Cortex of kidney (tissue), 1 donor: ENCODE results near the gene ITGB8.

ENCODE experiments used
- DNase-seq: peaks from one replicate; lab custom pipeline; 2025; lab: John Stamatoyannopoulos, UW

ITGB8 gene

GRCh38 chr7:20417675-20418382 lies 87.1 kb downstream of the ITGB8 start:
- DNase-seq = no peak

- DNase-seq = no peak
Measured at GRCh38 chr7:20424500-20424899, 93.8 kb downstream of the ITGB8 start.

GRCh38 chr7:20430664-20431063 lies 100.0 kb downstream of the ITGB8 start:
- DNase-seq = no peak

GRCh38 chr7:20431146-20431545 lies 100.4 kb downstream of the ITGB8 start:
- DNase-seq = no peak

- no peak for DNase-seq
Measured at GRCh38 chr7:20432071-20432470, 101.4 kb downstream of the ITGB8 start.

- no peak for DNase-seq
Measured at GRCh38 chr7:20435305-20435704, 104.6 kb downstream of the ITGB8 start.

- DNase-seq = no peak
Measured at GRCh38 chr7:20438248-20438647, 107.5 kb downstream of the ITGB8 start.

GRCh38 chr7:20438694-20439376 lies 108.1 kb downstream of the ITGB8 start:
- DNase-seq = no peak

- no peak for DNase-seq
Measured at GRCh38 chr7:20439416-20440185, 108.9 kb downstream of the ITGB8 start.

GRCh38 chr7:20440472-20441105 lies 109.9 kb downstream of the ITGB8 start:
- DNase-seq = no peak

GRCh38 chr7:20441346-20441745 lies 110.6 kb downstream of the ITGB8 start:
- DNase-seq = no peak

- DNase-seq = no peak
Measured at GRCh38 chr7:20441991-20442441, 111.3 kb downstream of the ITGB8 start.

- no peak for DNase-seq
Measured at GRCh38 chr7:20442951-20443350, 112.3 kb downstream of the ITGB8 start.

- no peak for DNase-seq
Measured at GRCh38 chr7:20444030-20444800, 113.5 kb downstream of the ITGB8 start.

- no peak for DNase-seq
Measured at GRCh38 chr7:20447021-20447650, 116.4 kb downstream of the ITGB8 start.

GRCh38 chr7:20449176-20449575 lies 118.5 kb downstream of the ITGB8 start:
- DNase-seq = no peak

- DNase-seq = no peak
Measured at GRCh38 chr7:20450536-20450935, 119.8 kb downstream of the ITGB8 start.

- no peak for DNase-seq
Measured at GRCh38 chr7:20454202-20454601, 123.5 kb downstream of the ITGB8 start.

GRCh38 chr7:20456701-20457100 lies 126.0 kb downstream of the ITGB8 start:
- DNase-seq = no peak

- no peak for DNase-seq
Measured at GRCh38 chr7:20458521-20458920, 127.8 kb downstream of the ITGB8 start.

GRCh38 chr7:20459419-20459818 lies 128.7 kb downstream of the ITGB8 start:
- no peak for DNase-seq
